ENCODE measurements around the gene CDH23.
A peak's percentile ranks its signal among the peaks of the same experiment; 100 is the strongest.

The CDH23 gene

DNA sequence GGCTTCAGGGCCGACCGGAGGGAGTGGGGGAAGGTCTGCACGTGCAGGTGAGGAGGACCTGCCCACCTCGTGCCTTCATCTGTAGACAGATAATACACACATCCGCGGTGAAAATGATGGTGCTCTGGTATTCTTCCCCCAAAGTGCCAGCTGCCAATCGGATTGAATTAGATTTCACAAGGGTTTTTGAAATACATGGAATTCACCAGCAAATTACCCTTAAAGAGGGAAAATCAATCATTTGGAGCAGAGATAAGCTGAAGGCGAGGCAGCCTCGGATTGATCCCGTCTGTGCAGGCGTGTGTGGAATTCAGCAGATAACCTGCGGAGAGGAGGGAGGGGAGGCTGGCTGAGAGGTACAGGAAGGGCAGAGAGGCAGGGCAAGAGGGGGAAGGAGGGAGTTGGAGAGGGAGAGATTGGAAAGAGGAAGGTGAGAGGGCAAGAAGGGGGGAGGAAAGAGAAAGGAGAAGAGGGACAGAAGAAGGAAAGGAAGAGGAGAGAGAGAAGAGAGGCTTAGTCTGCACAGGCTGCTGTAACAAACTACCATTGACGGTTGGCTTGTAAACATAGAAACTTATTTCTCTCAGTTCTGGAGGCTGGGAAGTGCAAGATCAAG is 238.6 kb downstream of the CDH23 start:
- Histone ChIP-seq H3K36me3 (ENCODE audit: control insufficient read depth, insufficient read depth, low read length) (no peaks in the 10 kb centered on the region), H3K27me3 (ENCODE audit: control insufficient read depth, insufficient read depth, low read length) (no peaks in the 10 kb centered on the region), H3K9ac (ENCODE audit: low read length) (no peak overlapping the region), H3K9me3 (ENCODE audit: control insufficient read depth, low read length) (no peaks in the 10 kb centered on the region), H3K4me3 (ENCODE audit: low read length) (no peak overlapping the region), H3K4me1 (ENCODE audit: control insufficient read depth, insufficient read depth, low read length) (peaks cover 80% of the 10 kb centered on the region)

DNA sequence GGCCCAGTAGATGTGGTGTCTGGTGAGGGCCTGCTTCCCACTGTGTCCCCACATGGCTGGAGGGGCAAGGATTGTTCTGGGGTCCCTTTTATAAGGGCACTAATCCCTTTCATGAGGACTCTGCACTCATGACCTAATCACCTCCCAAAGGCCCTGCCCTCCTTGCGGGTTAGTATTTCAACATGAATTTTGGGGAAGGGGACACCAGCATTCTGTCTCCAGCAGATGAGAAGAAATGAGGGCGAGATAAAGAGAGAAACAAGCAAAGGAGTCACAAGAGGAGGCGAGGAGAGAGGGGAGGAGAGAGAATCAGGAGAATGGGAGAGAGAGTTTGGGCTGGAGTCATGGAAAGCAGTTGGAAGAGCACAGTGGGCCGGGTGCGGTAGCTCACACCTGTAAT is 239.1 kb downstream of the CDH23 start:
- peaks cover 80% of the 10 kb centered on the region for H3K4me1 ChIP-seq (ENCODE audit: control insufficient read depth, insufficient read depth, low read length)
- H3K9me3 ChIP-seq (ENCODE audit: control insufficient read depth, low read length), result no peaks in the 10 kb centered on the region
- no peaks in the 10 kb centered on the region for H3K36me3 ChIP-seq (ENCODE audit: control insufficient read depth, insufficient read depth, low read length)
- no peak overlapping the region for H3K4me3 ChIP-seq (ENCODE audit: low read length)
- no peaks in the 10 kb centered on the region for H3K27me3 ChIP-seq (ENCODE audit: control insufficient read depth, insufficient read depth, low read length)
- no peak overlapping the region for H3K9ac ChIP-seq (ENCODE audit: low read length)

DNA sequence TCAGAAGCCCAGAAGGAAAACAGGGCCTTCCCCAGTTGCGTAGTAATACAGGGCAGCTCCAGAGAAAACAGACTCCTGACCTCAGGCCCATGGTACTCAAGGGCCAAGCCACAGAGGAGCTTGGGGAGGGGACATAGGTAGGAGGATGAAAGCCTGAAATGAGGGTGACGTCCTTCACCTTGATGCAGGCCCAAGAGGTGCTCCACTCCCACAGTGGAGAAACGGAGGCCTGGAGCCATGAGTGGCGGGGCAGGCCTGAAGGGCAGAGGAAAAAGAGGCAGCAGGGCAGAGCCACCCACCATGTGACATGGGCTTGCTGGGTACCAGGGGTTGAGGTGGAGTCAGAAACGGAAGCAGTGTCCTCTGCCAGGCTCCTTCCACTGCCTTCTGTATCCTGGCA is 239.9 kb downstream of the CDH23 start:
- Histone ChIP-seq H3K4me1 (ENCODE audit: control insufficient read depth, insufficient read depth, low read length) (peaks cover 80% of the 10 kb centered on the region), H3K27me3 (ENCODE audit: control insufficient read depth, insufficient read depth, low read length) (no peaks in the 10 kb centered on the region), H3K9ac (ENCODE audit: low read length) (no peak overlapping the region), H3K9me3 (ENCODE audit: control insufficient read depth, low read length) (no peaks in the 10 kb centered on the region), H3K36me3 (ENCODE audit: control insufficient read depth, insufficient read depth, low read length) (no peaks in the 10 kb centered on the region), H3K4me3 (ENCODE audit: low read length) (no peak overlapping the region)

DNA sequence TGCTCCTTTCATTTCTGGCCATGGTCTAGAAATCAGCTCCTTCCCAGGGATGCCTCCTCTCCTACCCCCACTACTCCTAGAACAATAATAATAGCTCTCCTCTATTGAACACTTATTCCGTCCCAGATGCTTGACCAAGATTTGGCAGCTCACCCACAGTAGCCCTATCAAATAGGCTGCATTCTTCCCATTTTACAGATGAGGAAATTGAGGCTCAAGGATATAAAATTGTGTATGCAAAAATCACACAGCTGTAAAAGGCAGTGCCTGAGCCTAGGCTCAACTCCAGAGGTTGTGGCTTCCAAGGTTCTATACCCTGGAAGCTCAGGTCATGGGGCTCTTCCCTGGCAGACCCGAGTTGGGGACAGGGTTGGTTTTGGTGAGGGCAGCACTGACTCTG is 240.6 kb downstream of the CDH23 start:
- peaks cover 78% of the 10 kb centered on the region for H3K4me1 ChIP-seq (ENCODE audit: control insufficient read depth, insufficient read depth, low read length)
- H3K4me3 ChIP-seq (ENCODE audit: low read length), result no peak overlapping the region
- no peaks in the 10 kb centered on the region for H3K36me3 ChIP-seq (ENCODE audit: control insufficient read depth, insufficient read depth, low read length)
- no peak overlapping the region for H3K9ac ChIP-seq (ENCODE audit: low read length)
- H3K9me3 ChIP-seq (ENCODE audit: control insufficient read depth, low read length), result no peaks in the 10 kb centered on the region
- no peaks in the 10 kb centered on the region for H3K27me3 ChIP-seq (ENCODE audit: control insufficient read depth, insufficient read depth, low read length)

DNA sequence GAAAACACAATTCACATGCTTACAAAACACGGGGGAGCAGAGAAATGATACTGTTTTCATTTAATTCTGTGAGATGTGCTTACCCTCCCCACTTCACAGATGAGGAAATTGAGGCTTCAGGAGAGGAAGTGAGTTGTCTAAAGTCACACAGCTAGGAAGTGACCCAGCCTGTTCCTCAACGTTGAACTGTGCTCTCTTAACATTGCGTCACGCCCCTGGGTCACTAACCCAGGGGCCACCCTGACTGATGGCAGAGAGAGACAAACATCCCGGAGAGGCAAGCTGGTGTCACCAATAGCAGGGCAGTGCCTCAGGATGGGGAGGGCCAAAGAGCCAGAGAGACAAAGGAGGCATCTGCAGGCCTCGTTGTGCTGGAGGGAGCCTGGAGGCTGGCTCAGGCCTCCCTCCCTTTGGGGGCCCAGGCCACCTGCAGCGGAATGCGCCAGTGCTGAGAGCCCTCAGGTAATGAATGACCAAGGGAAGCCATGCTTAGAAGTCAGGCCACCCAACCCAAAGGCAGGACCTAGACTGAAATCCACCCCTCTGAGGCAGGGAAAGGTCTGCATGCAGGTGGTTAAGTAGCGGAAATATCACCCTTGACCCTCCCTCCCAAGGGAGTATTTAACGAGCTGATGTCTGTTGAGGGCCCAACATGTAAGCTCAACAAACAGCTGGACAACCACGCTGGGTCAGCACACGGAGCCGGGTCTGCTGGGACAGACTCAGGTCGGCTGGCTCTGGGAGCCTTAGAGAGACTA is 241.5 kb downstream of the CDH23 start:
- no peak overlapping the region for H3K4me3 ChIP-seq (ENCODE audit: low read length)
- H3K9ac ChIP-seq (ENCODE audit: low read length), result peak overlapping the region; percentile 53
- no peaks in the 10 kb centered on the region for H3K36me3 ChIP-seq (ENCODE audit: control insufficient read depth, insufficient read depth, low read length)
- H3K4me1 ChIP-seq (ENCODE audit: control insufficient read depth, insufficient read depth, low read length), result peaks cover 69% of the 10 kb centered on the region
- no peaks in the 10 kb centered on the region for H3K27me3 ChIP-seq (ENCODE audit: control insufficient read depth, insufficient read depth, low read length)
- no peaks in the 10 kb centered on the region for H3K9me3 ChIP-seq (ENCODE audit: control insufficient read depth, low read length)

DNA sequence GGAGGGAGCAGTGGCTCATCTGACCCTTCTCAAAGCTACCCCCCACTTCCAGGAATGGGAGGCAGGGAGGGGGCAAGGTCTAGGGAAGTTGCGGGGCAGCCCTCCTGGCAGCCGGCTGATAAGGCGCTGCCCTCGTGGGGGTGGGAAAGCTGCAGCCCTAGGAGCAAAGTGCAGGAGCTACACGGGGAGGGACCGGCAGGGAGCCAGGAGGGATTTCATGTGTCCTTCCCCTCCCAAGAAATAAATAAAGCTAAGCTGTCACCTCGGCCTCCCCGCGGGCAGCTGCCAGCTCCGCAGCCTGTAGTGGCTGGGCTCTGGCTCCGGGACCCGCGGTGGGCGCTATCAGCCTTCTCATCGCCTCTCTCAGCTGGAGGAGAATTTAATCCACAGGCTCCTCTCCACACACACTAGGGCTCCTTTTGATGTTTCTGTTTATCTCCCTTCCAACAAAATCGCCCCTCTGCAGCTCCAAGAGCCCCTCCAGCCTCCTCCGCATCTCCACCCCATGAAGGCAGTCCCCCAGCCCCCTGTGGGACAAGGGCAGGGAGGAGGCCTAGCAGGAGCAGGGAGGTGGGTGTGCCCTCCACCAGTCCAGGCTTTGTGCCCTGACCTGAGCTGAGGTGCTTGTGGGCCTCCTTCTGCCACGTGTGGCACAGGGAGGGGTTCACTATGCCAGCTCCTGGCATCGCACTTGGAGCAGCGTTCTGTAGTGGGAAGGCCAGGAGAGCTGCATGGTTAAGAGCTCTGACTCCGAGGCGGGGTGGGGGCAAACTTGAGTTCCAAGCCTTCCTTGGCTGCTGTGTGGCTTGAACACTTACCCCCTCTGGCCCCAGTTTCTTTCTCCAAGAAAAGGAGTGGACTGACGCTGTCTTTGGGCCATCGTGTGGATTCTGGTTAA is 242.4 kb downstream of the CDH23 start:
- Histone ChIP-seq H3K4me1 (ENCODE audit: control insufficient read depth, insufficient read depth, low read length) (peaks cover 61% of the 10 kb centered on the region), H3K27me3 (ENCODE audit: control insufficient read depth, insufficient read depth, low read length) (no peaks in the 10 kb centered on the region), H3K9ac (ENCODE audit: low read length) (peak overlapping the region; percentile 53), H3K9me3 (ENCODE audit: control insufficient read depth, low read length) (no peaks in the 10 kb centered on the region), H3K4me3 (ENCODE audit: low read length) (no peak overlapping the region), H3K36me3 (ENCODE audit: control insufficient read depth, insufficient read depth, low read length) (no peaks in the 10 kb centered on the region)

DNA sequence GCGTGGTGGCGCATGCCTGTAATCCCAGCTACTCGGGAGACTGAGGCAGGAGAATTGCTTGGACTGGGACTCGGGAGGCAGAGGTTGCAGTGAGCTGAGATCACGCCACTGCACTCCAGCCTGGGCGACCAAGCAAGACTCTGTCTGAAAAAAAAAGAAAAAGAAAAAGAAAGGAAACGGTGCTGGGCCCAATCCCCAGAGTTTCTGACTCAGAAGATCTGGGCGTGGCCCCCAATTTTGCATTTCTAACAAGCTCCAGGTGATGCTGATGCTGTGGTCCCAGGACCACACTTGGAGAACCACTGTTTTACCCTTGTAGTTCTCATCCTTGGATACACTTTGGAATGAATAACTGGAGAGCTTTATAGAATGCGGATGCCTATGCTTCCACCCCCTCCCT is 243.9 kb downstream of the CDH23 start:
- Histone ChIP-seq H3K36me3 (ENCODE audit: control insufficient read depth, insufficient read depth, low read length) (no peaks in the 10 kb centered on the region), H3K4me1 (ENCODE audit: control insufficient read depth, insufficient read depth, low read length) (peaks cover 45% of the 10 kb centered on the region), H3K9me3 (ENCODE audit: control insufficient read depth, low read length) (no peaks in the 10 kb centered on the region)

DNA sequence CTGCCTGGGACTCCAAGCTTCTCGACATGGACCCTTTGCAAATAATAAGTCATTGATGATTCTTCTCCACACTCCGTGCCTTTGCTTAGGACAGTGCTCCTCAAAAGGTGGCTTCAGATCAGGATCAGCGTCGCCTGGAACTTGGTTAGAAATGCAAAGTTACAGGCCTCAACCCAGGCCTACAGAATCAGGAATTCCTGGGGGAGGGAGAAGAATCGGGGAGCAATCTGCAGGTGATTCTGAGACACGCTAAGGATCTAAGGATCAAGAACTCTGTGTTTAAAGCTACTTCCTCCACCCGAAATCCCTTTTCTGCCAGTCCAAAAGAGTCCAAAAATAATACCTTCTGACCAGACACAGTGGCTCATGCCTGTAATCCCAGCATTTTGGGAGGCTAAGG is 244.7 kb downstream of the CDH23 start:
- Histone ChIP-seq H3K27me3 (ENCODE audit: control insufficient read depth, insufficient read depth, low read length) (peaks cover 2% of the 10 kb centered on the region), H3K36me3 (ENCODE audit: control insufficient read depth, insufficient read depth, low read length) (no peaks in the 10 kb centered on the region), H3K4me1 (ENCODE audit: control insufficient read depth, insufficient read depth, low read length) (peaks cover 37% of the 10 kb centered on the region), H3K4me3 (ENCODE audit: low read length) (no peak overlapping the region), H3K9ac (ENCODE audit: low read length) (no peak overlapping the region), H3K9me3 (ENCODE audit: control insufficient read depth, low read length) (no peaks in the 10 kb centered on the region)

More for the DNA sequence above, 243.9 kb downstream of the CDH23 start:
- Histone ChIP-seq H3K27me3 (ENCODE audit: control insufficient read depth, insufficient read depth, low read length) (peaks cover 2% of the 10 kb centered on the region), H3K9ac (ENCODE audit: low read length) (no peak overlapping the region), H3K4me3 (ENCODE audit: low read length) (no peak overlapping the region)

DNA sequence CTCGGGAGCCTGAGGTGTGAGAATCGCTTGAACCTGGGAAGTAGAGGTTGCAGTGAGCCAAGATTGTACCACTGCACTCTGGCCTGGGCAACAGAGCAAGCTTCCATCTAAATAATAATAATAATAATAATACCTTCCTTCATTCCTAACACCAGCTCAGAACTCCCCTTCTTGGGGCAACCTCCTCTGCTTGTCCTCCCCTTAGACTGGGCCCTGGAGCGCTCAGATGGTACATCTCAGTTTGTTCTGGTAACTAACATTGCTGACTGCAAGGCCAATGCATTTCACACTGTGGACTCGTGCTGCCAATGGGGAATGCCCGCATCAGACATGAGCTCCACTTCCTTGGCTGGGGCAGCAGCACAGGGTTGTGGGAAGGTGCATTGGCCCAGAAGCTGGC is 245.3 kb downstream of the CDH23 start:
- Histone ChIP-seq H3K4me1 (ENCODE audit: control insufficient read depth, insufficient read depth, low read length) (peaks cover 33% of the 10 kb centered on the region), H3K9ac (ENCODE audit: low read length) (no peak overlapping the region), H3K27me3 (ENCODE audit: control insufficient read depth, insufficient read depth, low read length) (peaks cover 2% of the 10 kb centered on the region), H3K9me3 (ENCODE audit: control insufficient read depth, low read length) (no peaks in the 10 kb centered on the region), H3K4me3 (ENCODE audit: low read length) (no peak overlapping the region), H3K36me3 (ENCODE audit: control insufficient read depth, insufficient read depth, low read length) (no peaks in the 10 kb centered on the region)

DNA sequence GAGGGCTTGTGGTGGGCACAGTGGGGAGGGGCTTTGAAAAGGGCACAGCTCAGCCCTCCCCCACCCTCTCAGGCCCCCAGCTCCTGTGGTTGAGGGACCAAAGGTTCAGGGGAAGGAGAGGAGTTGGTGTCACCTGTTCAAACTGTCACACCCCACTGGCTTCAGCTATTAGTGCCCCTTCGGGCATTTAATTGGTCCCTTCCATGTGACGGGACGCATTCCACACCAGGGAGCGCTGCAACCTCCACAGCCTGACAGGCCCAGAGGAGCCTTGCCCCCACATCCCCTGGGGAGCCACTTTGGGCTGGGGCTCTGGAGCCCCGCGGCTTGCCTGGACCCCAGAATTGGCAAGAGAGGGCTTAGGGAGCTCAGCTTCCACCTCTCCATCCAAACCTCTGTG is 247.2 kb downstream of the CDH23 start:
- peaks cover 28% of the 10 kb centered on the region for H3K4me1 ChIP-seq (ENCODE audit: control insufficient read depth, insufficient read depth, low read length)
- H3K9ac ChIP-seq (ENCODE audit: low read length), result no peak overlapping the region
- H3K27me3 ChIP-seq (ENCODE audit: control insufficient read depth, insufficient read depth, low read length), result peaks cover 2% of the 10 kb centered on the region
- no peaks in the 10 kb centered on the region for H3K9me3 ChIP-seq (ENCODE audit: control insufficient read depth, low read length)
- no peak overlapping the region for H3K4me3 ChIP-seq (ENCODE audit: low read length)
- H3K36me3 ChIP-seq (ENCODE audit: control insufficient read depth, insufficient read depth, low read length), result no peaks in the 10 kb centered on the region

DNA sequence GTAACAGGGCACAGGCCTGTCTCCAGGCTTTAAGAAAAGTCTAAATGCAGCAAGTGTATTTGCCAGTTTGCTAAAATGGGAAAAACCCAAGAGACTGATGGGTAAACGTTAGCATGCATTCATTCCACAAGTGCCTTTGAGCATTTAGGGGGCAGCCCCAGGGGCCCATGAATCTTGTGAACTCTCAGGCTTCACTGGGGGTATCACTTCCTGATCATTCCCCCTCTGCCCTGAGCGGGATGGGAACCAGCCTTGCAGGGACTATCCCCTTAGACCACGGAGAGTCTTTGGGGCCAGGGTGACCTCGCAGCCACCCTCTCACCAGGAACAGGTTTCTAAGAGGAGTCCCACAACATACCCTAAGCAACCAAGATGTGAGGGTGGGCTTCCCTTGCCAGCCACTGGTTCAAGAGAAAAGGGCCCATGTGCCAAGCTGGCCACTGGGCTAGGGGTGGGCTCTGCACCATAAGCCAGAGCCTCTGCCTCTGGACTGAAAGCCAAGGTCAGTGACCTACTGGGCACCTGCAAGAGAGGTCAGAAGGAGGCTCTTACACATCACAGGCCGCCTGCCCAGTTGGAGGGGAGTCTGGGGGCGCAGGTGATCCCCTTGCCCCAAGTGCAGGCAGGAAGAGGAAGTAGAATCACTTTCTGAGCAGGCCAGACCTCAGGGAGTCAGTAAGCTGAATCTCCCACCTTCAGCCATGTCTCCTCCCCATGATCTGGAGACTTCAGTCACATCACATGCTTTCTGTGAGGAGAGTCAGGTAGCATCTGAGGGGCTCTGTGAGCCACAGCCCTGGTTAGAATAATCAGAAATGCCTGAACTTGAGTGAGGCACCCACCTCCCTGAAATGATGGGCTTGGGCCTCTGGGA is 247.8 kb downstream of the CDH23 start:
- H3K4me3 ChIP-seq (ENCODE audit: low read length), result no peak overlapping the region
- peaks cover 28% of the 10 kb centered on the region for H3K4me1 ChIP-seq (ENCODE audit: control insufficient read depth, insufficient read depth, low read length)
- H3K27me3 ChIP-seq (ENCODE audit: control insufficient read depth, insufficient read depth, low read length), result peaks cover 2% of the 10 kb centered on the region
- H3K36me3 ChIP-seq (ENCODE audit: control insufficient read depth, insufficient read depth, low read length), result no peaks in the 10 kb centered on the region
- no peaks in the 10 kb centered on the region for H3K9me3 ChIP-seq (ENCODE audit: control insufficient read depth, low read length)
- no peak overlapping the region for H3K9ac ChIP-seq (ENCODE audit: low read length)
